T-helper 2 cell treated with Interferon-gamma antibody and Interleukin-4, amounts not matched to agents 5 μg/mL and 100 μg/mL, for 36 hours (primary cell): ENCODE data around the gene OSBPL10.

Source experiments
- DNase-seq: peaks from one replicate; pipeline ENCODE4 v3.0.0; 2021; ENCODE audit warnings: low spot score
- H3K27ac Mint-ChIP-seq: one replicate; pipeline ENCODE4 v1.8.0; 2021; ENCODE audit warnings: mild to moderate bottlenecking, mixed read lengths
- H3K27me3 Mint-ChIP-seq: one replicate; pipeline ENCODE4 v1.8.0; 2021; ENCODE audit warnings: low read depth, mixed read lengths
- H3K36me3 Mint-ChIP-seq: one replicate; pipeline ENCODE4 v1.8.0; 2021; ENCODE audit warnings: low read depth, mixed read lengths
- H3K4me1 Mint-ChIP-seq: one replicate; pipeline ENCODE4 v1.8.0; 2021; ENCODE audit warnings: low read depth, mixed read lengths
- H3K4me3 Mint-ChIP-seq: one replicate; pipeline ENCODE4 v1.8.0; 2022; ENCODE audit warnings: mild to moderate bottlenecking, moderate library complexity, mixed read lengths
- H3K9me3 Mint-ChIP-seq: one replicate; pipeline ENCODE4 v1.8.0; 2021; ENCODE audit warnings: mixed read lengths

Gene OSBPL10

DNA sequence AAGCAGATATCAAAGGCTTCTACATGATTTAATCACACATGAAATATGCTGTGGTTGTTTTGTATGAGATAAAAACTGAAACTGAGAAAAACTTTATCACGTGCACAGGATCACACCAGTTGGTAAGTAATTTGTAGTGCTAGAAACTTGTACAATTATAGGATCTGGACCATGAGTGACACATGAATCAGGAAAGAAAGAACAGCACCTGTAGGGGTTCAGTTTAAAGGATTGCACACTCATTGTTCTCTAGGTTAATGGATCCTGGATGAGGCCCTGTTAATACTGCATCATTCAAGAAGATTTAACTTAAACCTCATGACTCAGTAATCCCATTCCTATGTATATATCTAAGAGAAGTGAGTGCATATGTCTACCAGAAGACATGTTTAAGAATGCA is 360.4 kb downstream of the OSBPL10 start:
- peaks cover 55% of the 10 kb centered on the region for H3K36me3 Mint-ChIP-seq
- no peak overlapping the region for H3K27ac Mint-ChIP-seq
- peaks cover 22% of the 10 kb centered on the region for H3K4me1 Mint-ChIP-seq
- no peak for DNase-seq
- no peak overlapping the region for H3K4me3 Mint-ChIP-seq
- H3K9me3 Mint-ChIP-seq = no peaks in the 10 kb centered on the region
- no peaks in the 10 kb centered on the region for H3K27me3 Mint-ChIP-seq

DNA sequence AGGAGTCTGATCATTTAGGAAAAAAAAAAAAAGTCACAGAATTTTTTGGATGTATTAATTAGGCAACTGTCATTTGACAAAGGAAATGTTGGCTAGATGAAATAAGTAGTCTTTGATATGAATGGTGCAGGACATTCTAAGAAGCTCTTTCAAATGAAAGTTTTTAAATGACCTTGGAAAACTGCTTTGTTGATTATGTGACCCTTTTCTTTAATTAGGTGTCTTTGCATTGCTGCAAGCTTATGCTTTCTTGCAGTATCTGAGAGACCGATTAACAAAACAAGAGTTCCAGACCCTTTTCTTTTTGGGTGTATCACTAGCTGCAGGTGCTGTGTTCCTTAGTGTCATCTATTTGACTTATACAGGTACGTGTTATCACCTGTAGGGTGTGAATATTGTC is 364.4 kb downstream of the OSBPL10 start:
- H3K27ac Mint-ChIP-seq = no peak overlapping the region

DNA sequence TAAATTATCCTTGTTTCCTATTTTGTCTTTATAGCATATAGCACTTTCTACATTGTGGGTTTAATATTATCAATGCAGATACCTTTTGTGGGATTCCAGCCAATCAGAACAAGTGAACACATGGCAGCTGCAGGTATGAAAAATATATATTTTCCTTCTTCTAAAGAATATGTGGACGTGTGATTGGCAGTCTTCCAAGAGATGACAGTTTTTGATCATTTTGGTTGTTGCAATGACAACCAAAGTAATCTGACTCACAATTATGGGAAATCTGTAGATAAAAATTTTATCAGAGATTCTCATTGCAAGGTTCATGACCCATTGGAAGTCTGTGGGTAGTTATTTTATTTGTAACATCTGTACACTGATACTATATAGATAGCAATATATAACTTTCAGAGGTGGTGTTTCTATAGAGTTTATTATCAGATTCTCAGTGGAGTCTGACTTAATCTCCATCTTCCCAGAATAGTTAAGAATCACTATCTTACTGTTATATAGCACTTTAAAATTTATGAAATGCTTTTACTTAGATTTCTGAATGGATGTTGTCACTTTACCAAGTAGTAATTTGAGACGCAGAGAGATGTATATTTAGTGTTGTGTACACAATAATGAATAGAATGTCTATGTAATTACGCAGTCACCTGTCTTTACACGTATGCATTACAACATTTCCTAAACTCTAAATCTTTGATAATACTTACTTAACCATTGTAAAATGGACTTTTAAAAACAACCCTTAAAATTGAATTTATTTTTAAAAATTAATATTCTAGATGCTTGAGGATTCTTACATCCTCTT is 365.8 kb downstream of the OSBPL10 start:
- no peak overlapping the region for H3K27ac Mint-ChIP-seq
- H3K4me1 Mint-ChIP-seq = peaks cover 30% of the 10 kb centered on the region
- H3K36me3 Mint-ChIP-seq = peaks cover 52% of the 10 kb centered on the region

More for the DNA sequence above, 364.4 kb downstream of the OSBPL10 start:
- H3K4me3 Mint-ChIP-seq = no peak overlapping the region
- H3K36me3 Mint-ChIP-seq = peaks cover 53% of the 10 kb centered on the region
- H3K27me3 Mint-ChIP-seq = no peaks in the 10 kb centered on the region
- no peak for DNase-seq
- H3K4me1 Mint-ChIP-seq = peaks cover 32% of the 10 kb centered on the region
- H3K9me3 Mint-ChIP-seq = no peaks in the 10 kb centered on the region

DNA sequence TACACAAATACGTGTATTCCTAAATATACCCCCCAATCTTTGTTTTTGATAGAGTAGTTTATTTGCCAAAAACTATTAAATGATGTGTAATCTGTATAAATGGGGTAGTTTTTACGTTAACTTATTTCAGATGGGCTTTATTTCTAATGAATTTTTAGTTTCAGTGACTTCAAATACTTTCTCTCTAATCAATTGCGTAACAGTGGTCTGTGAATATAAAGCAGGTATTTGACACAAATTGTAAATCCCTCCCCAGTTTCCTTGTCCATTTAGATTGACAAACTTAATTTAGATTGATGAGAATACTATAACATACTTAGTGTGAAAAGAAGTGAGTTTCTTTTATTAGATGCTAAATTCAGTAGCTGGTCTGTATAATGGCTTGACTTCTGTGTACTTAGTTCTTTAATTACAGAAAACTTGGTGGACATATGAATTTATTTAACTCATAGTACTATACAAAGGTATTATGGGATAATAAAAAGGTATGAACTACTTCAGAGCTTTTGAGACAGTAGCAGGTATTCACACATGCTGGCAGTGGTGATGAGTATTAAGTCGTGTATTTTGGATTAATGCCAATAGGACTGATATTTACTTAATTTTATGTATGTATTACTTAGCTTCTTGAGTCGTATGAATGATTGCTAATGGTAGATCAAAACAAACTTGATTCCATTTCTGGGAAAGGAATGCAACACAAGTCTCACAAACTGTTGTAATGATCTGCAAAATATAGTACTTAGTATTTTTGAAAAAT is 366.7 kb downstream of the OSBPL10 start:
- peaks cover 30% of the 10 kb centered on the region for H3K4me1 Mint-ChIP-seq
- no peaks in the 10 kb centered on the region for H3K9me3 Mint-ChIP-seq
- H3K4me3 Mint-ChIP-seq = no peak overlapping the region
- no peak overlapping the region for H3K27ac Mint-ChIP-seq
- H3K27me3 Mint-ChIP-seq = no peaks in the 10 kb centered on the region
- H3K36me3 Mint-ChIP-seq = peaks cover 54% of the 10 kb centered on the region
- no peak for DNase-seq

More for the DNA sequence above, 365.8 kb downstream of the OSBPL10 start:
- no peak for DNase-seq
- H3K9me3 Mint-ChIP-seq = no peaks in the 10 kb centered on the region
- no peak overlapping the region for H3K4me3 Mint-ChIP-seq
- H3K27me3 Mint-ChIP-seq = no peaks in the 10 kb centered on the region

DNA sequence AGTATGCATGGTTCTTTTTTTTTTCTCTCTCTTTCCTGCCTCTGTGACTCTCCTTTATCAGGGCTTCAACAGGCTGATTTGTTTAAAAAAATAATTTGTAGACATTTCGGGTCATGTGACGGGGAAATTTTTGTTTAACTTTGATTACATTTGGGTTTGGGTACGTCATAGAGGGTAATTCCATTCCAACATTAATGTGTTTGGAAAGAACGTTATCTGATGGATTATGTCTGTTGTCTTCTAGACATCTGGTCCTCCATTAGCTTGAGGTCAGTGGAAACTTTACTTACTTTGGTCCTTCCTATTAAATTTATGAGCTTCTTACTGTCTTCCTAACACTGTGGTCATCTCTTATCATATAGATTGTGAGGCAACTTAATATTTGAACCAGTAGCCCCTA is 367.4 kb downstream of the OSBPL10 start:
- H3K9me3 Mint-ChIP-seq = no peaks in the 10 kb centered on the region
- no peak overlapping the region for H3K27ac Mint-ChIP-seq

DNA sequence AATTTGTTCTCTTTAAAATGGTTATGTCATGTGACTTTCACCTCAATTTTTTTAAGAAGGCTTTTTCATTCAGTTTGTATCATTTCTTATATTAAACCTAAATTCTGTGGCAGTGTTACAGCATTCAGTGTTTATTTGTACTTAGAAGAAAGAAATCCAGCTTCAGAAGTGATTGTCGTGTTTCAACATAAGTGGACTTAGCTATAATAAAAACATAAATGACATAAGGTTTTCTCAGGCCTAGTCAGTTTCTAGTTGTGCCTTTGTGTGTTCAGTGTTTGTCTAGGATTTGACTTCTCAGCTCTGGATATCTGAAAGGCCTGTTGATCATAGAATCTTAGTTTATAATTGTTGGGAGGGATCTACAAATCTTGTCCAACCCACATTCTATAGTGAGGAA is 367.9 kb downstream of the OSBPL10 start:
- DNase-seq = no peak
- H3K36me3 Mint-ChIP-seq = peaks cover 53% of the 10 kb centered on the region
- H3K4me3 Mint-ChIP-seq = no peak overlapping the region
- H3K9me3 Mint-ChIP-seq = no peaks in the 10 kb centered on the region
- H3K27ac Mint-ChIP-seq = no peak overlapping the region
- H3K27me3 Mint-ChIP-seq = no peaks in the 10 kb centered on the region
- peaks cover 31% of the 10 kb centered on the region for H3K4me1 Mint-ChIP-seq

More for the DNA sequence above, 367.4 kb downstream of the OSBPL10 start:
- DNase-seq = no peak
- no peak overlapping the region for H3K4me3 Mint-ChIP-seq
- H3K4me1 Mint-ChIP-seq = peaks cover 30% of the 10 kb centered on the region
- no peaks in the 10 kb centered on the region for H3K27me3 Mint-ChIP-seq
- peaks cover 51% of the 10 kb centered on the region for H3K36me3 Mint-ChIP-seq
